CD4-positive, alpha-beta T cell treated with Interleukin-1 beta for 1 hour (primary cell): ENCODE data around the gene PPP1R7.
A peak's percentile ranks its signal among the peaks of the same experiment; 100 is the strongest.
"Not testable (repeated sequence)": the region's sequence is repeated elsewhere in the genome, so short reads cannot be mapped to it uniquely, and the experiment has no call there.

Source experiments
- DNase-seq, 2 donors: peaks; one replicate each; pipeline ENCODE4 v3.0.0-alpha.2; 2020 to 2022

The PPP1R7 gene

GRCh38 chr2:241149925-241150659, at the start of gene PPP1R7:
Gene PPP1R7, plus strand, starts transcription at chr2:241150467. Its CDS starts 29 bp downstream, at chr2:241150496.
- DNase-seq = peak; percentile 97

GRCh38 chr2:241102239-241102803, 47.9 kb upstream of the PPP1R7 start, which contains the start of gene MTERF4:
Gene MTERF4, minus strand, starts transcription at chr2:241102287. Its CDS starts 14 bp downstream, at chr2:241102273.
- peak; percentile 88 to 90 for DNase-seq

GRCh38 chr2:241103176-241103595, 47.1 kb upstream of the PPP1R7 start:
- no peak for DNase-seq

GRCh38 chr2:241104611-241105010, 45.7 kb upstream of the PPP1R7 start:
- DNase-seq = not testable (repeated sequence)

- DNase-seq = no peak
These were observed 44.6 kb upstream of the PPP1R7 start for GRCh38 chr2:241105641-241106040.

GRCh38 chr2:241107031-241107783, 43.1 kb upstream of the PPP1R7 start:
- no peak for DNase-seq

- DNase-seq = peak; percentile 43 to 60
These were observed 41.7 kb upstream of the PPP1R7 start for GRCh38 chr2:241108271-241109209.

- DNase-seq = no peak
These were observed 40.8 kb upstream of the PPP1R7 start for GRCh38 chr2:241109210-241110088.

GRCh38 chr2:241110089-241110606, 40.1 kb upstream of the PPP1R7 start:
- no peak for DNase-seq

GRCh38 chr2:241110607-241111439, 39.4 kb upstream of the PPP1R7 start:
- DNase-seq = peak in 1 of 2 donors; percentile 27

- DNase-seq = peak in 1 of 2 donors; percentile 43
These were observed 38.8 kb upstream of the PPP1R7 start for GRCh38 chr2:241111440-241111805.

GRCh38 chr2:241112046-241112445, 38.2 kb upstream of the PPP1R7 start:
- DNase-seq = no peak

GRCh38 chr2:241112592-241112991, 37.7 kb upstream of the PPP1R7 start:
- DNase-seq = peak; percentile 42 to 59

- DNase-seq = no peak
These were observed 35.4 kb upstream of the PPP1R7 start for GRCh38 chr2:241114836-241115235.

- no peak for DNase-seq
These were observed 34.9 kb upstream of the PPP1R7 start for GRCh38 chr2:241115361-241115760.

GRCh38 chr2:241116606-241117560, 33.4 kb upstream of the PPP1R7 start:
- DNase-seq = no peak

GRCh38 chr2:241118737-241119505, 31.3 kb upstream of the PPP1R7 start:
- DNase-seq = no peak

GRCh38 chr2:241120440-241120839, 29.8 kb upstream of the PPP1R7 start:
- DNase-seq = no peak
